HCT116 (cell line): Measurements from ENCODE around the gene DCN. TPM values are rescaled to one million over a fixed set of nuclear protein-coding genes. Genes with fewer than 3 reads are reported as not detected.

Source experiments
- ATAC-seq: fragments of 200-7000 bp; cut with Tn5 transposase; 2 replicates; pipeline ENCODE4 v1.9.1; 2020; ENCODE audit warnings: mild to moderate bottlenecking, moderate library complexity
- BruUV-seq: library from RNA; stranded (reverse); fragments of 400-500 nt; replicated peaks from 2 replicates; lab custom pipeline; 2021; lab: Mats Ljungman, UMichigan
- CTCF ChIA-PET: fragments of 300-600 bp; sonication (Branson Sonifier 250); formaldehyde crosslinking; loops from one replicate; lab custom pipeline; 2021; ENCODE audit warnings: antibody characterized with exemption; lab: Charles Lee
- POLR2A ChIA-PET: fragments of 300-600, 350-600 bp; sonication (Branson Sonifier 250); formaldehyde crosslinking; loops from one replicate; lab custom pipeline; 2021; ENCODE audit warnings: antibody characterized with exemption; lab: Charles Lee
- RAD21 ChIA-PET, 2 experiments: fragments of 300-600 bp; sonication (Branson Sonifier 250); formaldehyde crosslinking; loops; one replicate each; lab custom pipeline; 2023; ENCODE audit warnings: low total read pairs in 2 of 2; ENCODE audit not compliant: uncharacterized antibody in 2 of 2, unreplicated experiment in 2 of 2, low non-redundant PET in 1 of 2; lab: Charles Lee
- DNase-seq: peaks from one replicate; pipeline ENCODE4 v3.0.0-alpha.2; 2010; ENCODE audit warnings: low read depth, low spot score
- H2AFZ ChIP-seq: fragments of 200-600 bp; shearing (Covaris generic), sonication (generic); 2 replicates; pipeline ENCODE4 v1.6.1; 2017; ENCODE audit warnings: low read depth, mixed run types, mixed read lengths, antibody characterized with exemption, low read length; ENCODE audit not compliant: poor library complexity, severe bottlenecking
- H3K27ac ChIP-seq: 2 replicates; pipeline ENCODE4 v1.5.1; 2012; ENCODE audit warnings: low read depth, low read length
- H3K27me3 ChIP-seq: fragments of 200-600 bp; sonication (generic); 2 replicates; pipeline ENCODE4 v1.6.1; 2016; ENCODE audit warnings: mixed run types, low read length, mixed read lengths; ENCODE audit not compliant: insufficient read depth
- H3K36me3 ChIP-seq, 2 experiments: fragments of 200-500 bp in 1 of 2; fragments of 200-600 bp in 1 of 2; sonication (Bioruptor generic) in 1 of 2; sonication (generic) in 1 of 2; 2 replicates each; pipeline versions ENCODE4 v1.5.1 to v1.6.1; 2014 to 2016; ENCODE audit warnings: low read length in 2 of 2, inconsistent platforms in 1 of 2, mixed read lengths in 1 of 2, mixed run types in 1 of 2; ENCODE audit not compliant: insufficient read depth in 2 of 2, control insufficient read depth in 1 of 2
- H3K4me1 ChIP-seq, 2 experiments: fragments of 200-600 bp in 1 of 2; sonication (generic) in 1 of 2; 2 replicates each; pipeline versions ENCODE4 v1.5.1 to v1.6.1; 2012 to 2017; ENCODE audit warnings: low read length in 2 of 2, inconsistent platforms in 1 of 2, mild to moderate bottlenecking in 1 of 2, mixed read lengths in 1 of 2, mixed run types in 1 of 2, moderate library complexity in 1 of 2; ENCODE audit not compliant: insufficient read depth in 2 of 2, control insufficient read depth in 1 of 2
- H3K4me2 ChIP-seq: fragments of 200-600 bp; sonication (generic); 2 replicates; pipeline ENCODE4 v1.6.1; 2017; ENCODE audit warnings: mixed run types, low read length, mixed read lengths
- H3K4me3 ChIP-seq, 2 experiments: fragments of 200-600 bp in 1 of 2; sonication (generic) in 1 of 2; replicated peaks in 1 of 2; 2 replicates each; pipeline ENCODE4 v1.5.1; 2011 to 2016; ENCODE audit warnings: low read length in 2 of 2, control low read depth in 1 of 2, low read depth in 1 of 2, mild to moderate bottlenecking in 1 of 2, mixed read lengths in 1 of 2, mixed run types in 1 of 2
- H3K79me2 ChIP-seq: fragments of 200-600 bp; sonication (generic); 2 replicates; pipeline ENCODE4 v1.6.1; 2017; ENCODE audit warnings: mild to moderate bottlenecking, mixed run types, low read length, moderate library complexity, mixed read lengths; ENCODE audit not compliant: insufficient read depth
- H3K9ac ChIP-seq: fragments of 200-600 bp; sonication (generic); 2 replicates; pipeline ENCODE4 v1.6.1; 2016; ENCODE audit warnings: low read length, mixed read lengths
- H3K9me2 ChIP-seq: fragments of 200-600 bp; sonication (generic), shearing (Covaris generic); 2 replicates; pipeline ENCODE4 v1.6.1; 2017; ENCODE audit warnings: mixed run types, mild to moderate bottlenecking, moderate library complexity; ENCODE audit not compliant: insufficient read depth
- H3K9me3 ChIP-seq, 2 experiments: fragments of 200-500 bp in 1 of 2; fragments of 200-600 bp in 1 of 2; sonication (Bioruptor generic) in 1 of 2; sonication (generic) in 1 of 2; 2 replicates each; pipeline ENCODE4 v1.6.1; 2014 to 2017; ENCODE audit warnings: low read length in 2 of 2, mixed read lengths in 2 of 2, inconsistent platforms in 1 of 2, low read depth in 1 of 2, mild to moderate bottlenecking in 1 of 2, mixed run types in 1 of 2, moderate library complexity in 1 of 2; ENCODE audit not compliant: control insufficient read depth in 1 of 2, insufficient read depth in 1 of 2
- H4K20me1 ChIP-seq: fragments of 200-600 bp; sonication (generic), shearing (Covaris generic); 2 replicates; pipeline ENCODE4 v1.6.1; 2017; ENCODE audit warnings: mixed run types, mild to moderate bottlenecking, moderate library complexity; ENCODE audit not compliant: insufficient read depth
- CEBPB ChIP-seq: IDR thresholded peaks from 2 replicates; pipeline ENCODE4 v1.6.1; 2012; ENCODE audit warnings: low read depth
- ELF1 ChIP-seq: IDR thresholded peaks from 2 replicates; pipeline ENCODE4 v1.6.1; 2012; ENCODE audit warnings: low read depth, borderline replicate concordance
- EZH2 ChIP-seq: fragments of 200-600 bp; sonication (generic); IDR thresholded peaks from 2 replicates; pipeline ENCODE4 v1.6.1; 2017; ENCODE audit warnings: antibody characterized with exemption, mixed run types
- EZH2phosphoT487 ChIP-seq: fragments of 200-600 bp; IDR thresholded peaks from 2 replicates; pipeline ENCODE4 v1.6.1; 2018; ENCODE audit warnings: antibody characterized with exemption, borderline replicate concordance
- FOSL1 ChIP-seq: IDR thresholded peaks from 2 replicates; pipeline ENCODE4 v1.6.1; 2012; ENCODE audit warnings: low read depth
- POLR2A ChIP-seq: IDR thresholded peaks from 2 replicates; pipeline ENCODE4 v1.7.0; 2011; ENCODE audit warnings: borderline replicate concordance; ENCODE audit not compliant: insufficient read depth, insufficient read length; ENCODE audit errors: extremely low read depth
- POLR2AphosphoS5 ChIP-seq: IDR thresholded peaks from 2 replicates; pipeline ENCODE4 v1.6.1; 2011; ENCODE audit warnings: mild to moderate bottlenecking, low read depth, low read length, moderate library complexity
- RAD21 ChIP-seq: IDR thresholded peaks from 2 replicates; pipeline ENCODE4 v1.6.1; 2012; ENCODE audit warnings: low read depth, mild to moderate bottlenecking
- SIN3A ChIP-seq: IDR thresholded peaks from 2 replicates; pipeline ENCODE4 v1.6.1; 2012; ENCODE audit warnings: low read depth
- SP1 ChIP-seq: IDR thresholded peaks from 2 replicates; pipeline ENCODE4 v1.6.1; 2012; ENCODE audit warnings: low read depth
- ZFX ChIP-seq: fragments of 450-650 bp; IDR thresholded peaks from 2 replicates; pipeline ENCODE4 v1.6.1; 2017
- intact Hi-C: fragments of 100-400 bp; cut with micrococcal nuclease; formaldehyde crosslinking; loops from 2 replicates; pipeline ENCODE4 v1.10.0; 2022
- total RNA-seq: library from RNA; stranded (reverse); gene quantifications from one replicate; pipeline ENCODE4 v1.2.1, GENCODE V29; 2021; ENCODE audit not compliant: unreplicated experiment
- TF ChIP-seq, protein P1 (sequence below), 3 experiments: fragments of 200-600 bp in 1 of 3; sonication (generic) in 1 of 3; IDR thresholded peaks in 2 of 3; conservative IDR thresholded peaks in 1 of 3; 2 replicates each; pipeline ENCODE4 v1.5.1; 2012 to 2017; ENCODE audit warnings: low read depth in 2 of 3, low read length in 2 of 3, antibody characterized with exemption in 1 of 3, borderline replicate concordance in 1 of 3, control low read depth in 1 of 3, mild to moderate bottlenecking in 1 of 3, mixed read lengths in 1 of 3, mixed run types in 1 of 3, moderate library complexity in 1 of 3; ENCODE audit not compliant: insufficient read depth in 1 of 3
- TF ChIP-seq, protein P2 (sequence below): IDR thresholded peaks from 2 replicates; pipeline ENCODE4 v1.6.1; 2012; ENCODE audit warnings: low read depth
- TF ChIP-seq, protein P3 (sequence below): IDR thresholded peaks from 2 replicates; pipeline ENCODE4 v1.6.1; 2012

Gene DCN
- total RNA-seq, 1 experiment from 2014 or later, result 3.6 TPM

DNA sequence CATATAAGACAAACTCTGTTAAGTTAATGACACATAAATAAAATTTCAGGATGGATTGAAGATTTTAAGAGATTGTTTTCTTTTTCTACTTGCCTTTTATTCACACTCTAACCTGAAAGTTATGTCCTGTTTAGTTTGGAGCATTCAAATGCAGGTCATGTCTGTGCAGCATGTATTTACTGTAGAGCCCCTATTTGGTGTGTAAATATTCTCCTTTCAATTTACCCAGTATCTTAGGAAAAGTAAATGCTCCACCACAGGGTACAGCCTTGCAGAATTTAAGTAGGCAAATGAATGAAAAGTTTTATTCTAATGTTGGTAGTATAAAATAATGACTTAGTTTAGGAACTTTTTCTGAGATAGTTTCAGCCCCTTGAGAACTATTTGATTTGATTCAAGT is 6.2 kb upstream of the DCN start:
- Histone ChIP-seq H3K9me3 (no peaks in the 10 kb centered on the region), H3K27ac (no peak overlapping the region), H3K79me2 (no peaks in the 10 kb centered on the region), H4K20me1 (no peaks in the 10 kb centered on the region), H2AFZ (no peak overlapping the region), H3K4me2 (no peak overlapping the region), H3K4me3 (no peak overlapping the region), H3K27me3 (no peaks in the 10 kb centered on the region), H3K4me1 (no peaks in the 10 kb centered on the region), H3K36me3 (no peaks in the 10 kb centered on the region), H3K9me2 (no peaks in the 10 kb centered on the region), H3K9ac (no peak overlapping the region)
- TF ChIP-seq SP1 (no peak), SIN3A (no peak), CEBPB (no peak), RAD21 (no peak), EZH2 (no peak), POLR2AphosphoS5 (no peak), FOSL1 (no peak), ELF1 (no peak), EZH2phosphoT487 (no peak), POLR2A (no peak), ZFX (no peak)
- TF ChIP-seq, protein P1, sequence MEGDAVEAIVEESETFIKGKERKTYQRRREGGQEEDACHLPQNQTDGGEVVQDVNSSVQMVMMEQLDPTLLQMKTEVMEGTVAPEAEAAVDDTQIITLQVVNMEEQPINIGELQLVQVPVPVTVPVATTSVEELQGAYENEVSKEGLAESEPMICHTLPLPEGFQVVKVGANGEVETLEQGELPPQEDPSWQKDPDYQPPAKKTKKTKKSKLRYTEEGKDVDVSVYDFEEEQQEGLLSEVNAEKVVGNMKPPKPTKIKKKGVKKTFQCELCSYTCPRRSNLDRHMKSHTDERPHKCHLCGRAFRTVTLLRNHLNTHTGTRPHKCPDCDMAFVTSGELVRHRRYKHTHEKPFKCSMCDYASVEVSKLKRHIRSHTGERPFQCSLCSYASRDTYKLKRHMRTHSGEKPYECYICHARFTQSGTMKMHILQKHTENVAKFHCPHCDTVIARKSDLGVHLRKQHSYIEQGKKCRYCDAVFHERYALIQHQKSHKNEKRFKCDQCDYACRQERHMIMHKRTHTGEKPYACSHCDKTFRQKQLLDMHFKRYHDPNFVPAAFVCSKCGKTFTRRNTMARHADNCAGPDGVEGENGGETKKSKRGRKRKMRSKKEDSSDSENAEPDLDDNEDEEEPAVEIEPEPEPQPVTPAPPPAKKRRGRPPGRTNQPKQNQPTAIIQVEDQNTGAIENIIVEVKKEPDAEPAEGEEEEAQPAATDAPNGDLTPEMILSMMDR (IDR thresholded peaks at IDR 0.05 in 2 of 3, conservative IDR thresholded peaks at IDR 0.05 in 1 of 3; ENCODE audit: borderline replicate concordance in 1 of 3, insufficient read depth in 1 of 3, low read depth in 2 of 3, low read length in 2 of 3), result no peak
- TF ChIP-seq, protein P2, sequence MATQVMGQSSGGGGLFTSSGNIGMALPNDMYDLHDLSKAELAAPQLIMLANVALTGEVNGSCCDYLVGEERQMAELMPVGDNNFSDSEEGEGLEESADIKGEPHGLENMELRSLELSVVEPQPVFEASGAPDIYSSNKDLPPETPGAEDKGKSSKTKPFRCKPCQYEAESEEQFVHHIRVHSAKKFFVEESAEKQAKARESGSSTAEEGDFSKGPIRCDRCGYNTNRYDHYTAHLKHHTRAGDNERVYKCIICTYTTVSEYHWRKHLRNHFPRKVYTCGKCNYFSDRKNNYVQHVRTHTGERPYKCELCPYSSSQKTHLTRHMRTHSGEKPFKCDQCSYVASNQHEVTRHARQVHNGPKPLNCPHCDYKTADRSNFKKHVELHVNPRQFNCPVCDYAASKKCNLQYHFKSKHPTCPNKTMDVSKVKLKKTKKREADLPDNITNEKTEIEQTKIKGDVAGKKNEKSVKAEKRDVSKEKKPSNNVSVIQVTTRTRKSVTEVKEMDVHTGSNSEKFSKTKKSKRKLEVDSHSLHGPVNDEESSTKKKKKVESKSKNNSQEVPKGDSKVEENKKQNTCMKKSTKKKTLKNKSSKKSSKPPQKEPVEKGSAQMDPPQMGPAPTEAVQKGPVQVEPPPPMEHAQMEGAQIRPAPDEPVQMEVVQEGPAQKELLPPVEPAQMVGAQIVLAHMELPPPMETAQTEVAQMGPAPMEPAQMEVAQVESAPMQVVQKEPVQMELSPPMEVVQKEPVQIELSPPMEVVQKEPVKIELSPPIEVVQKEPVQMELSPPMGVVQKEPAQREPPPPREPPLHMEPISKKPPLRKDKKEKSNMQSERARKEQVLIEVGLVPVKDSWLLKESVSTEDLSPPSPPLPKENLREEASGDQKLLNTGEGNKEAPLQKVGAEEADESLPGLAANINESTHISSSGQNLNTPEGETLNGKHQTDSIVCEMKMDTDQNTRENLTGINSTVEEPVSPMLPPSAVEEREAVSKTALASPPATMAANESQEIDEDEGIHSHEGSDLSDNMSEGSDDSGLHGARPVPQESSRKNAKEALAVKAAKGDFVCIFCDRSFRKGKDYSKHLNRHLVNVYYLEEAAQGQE, result no peak
- TF ChIP-seq, protein P3, sequence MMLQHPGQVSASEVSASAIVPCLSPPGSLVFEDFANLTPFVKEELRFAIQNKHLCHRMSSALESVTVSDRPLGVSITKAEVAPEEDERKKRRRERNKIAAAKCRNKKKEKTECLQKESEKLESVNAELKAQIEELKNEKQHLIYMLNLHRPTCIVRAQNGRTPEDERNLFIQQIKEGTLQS, result no peak
- BruUV-seq, result no TSS peak
- intact Hi-C loops, result no loop called here
- POLR2A ChIA-PET, result no interaction called here
- DNase-seq, result no peak
- no peak for ATAC-seq
- CTCF ChIA-PET, result no interaction called here
- RAD21 ChIA-PET, result no interaction called here
